H1 (cell line): ENCODE results near the gene ZSCAN29. TPM values are rescaled to one million over a fixed set of nuclear protein-coding genes. Genes with fewer than 3 reads are reported as not detected.

Source experiments
- CTCF ChIA-PET: fragments of 300-600 bp; sonication (Branson Sonifier 250); formaldehyde crosslinking; loops from one replicate; lab custom pipeline; 2021; ENCODE audit not compliant: partially characterized antibody; lab: Charles Lee
- POLR2A ChIA-PET: fragments of 300-600 bp; sonication (Branson Sonifier 250); formaldehyde crosslinking; loops from one replicate; lab custom pipeline; 2021; ENCODE audit warnings: inconsistent platforms; ENCODE audit not compliant: partially characterized antibody; lab: Charles Lee
- DNase-seq, 2 experiments: peaks; one replicate each; pipeline versions ENCODE4 v3.0.0 to v3.0.0-alpha.2; 2010 to 2022; ENCODE audit warnings: low spot score in 2 of 2, low read depth in 1 of 2, mixed read lengths in 1 of 2
- FAIRE-seq: peaks from 2 replicates; lab custom pipeline; 2011; peaks lifted over from hg19 to GRCh38; lab: Jason Lieb, UNC
- H2AFZ ChIP-seq: 2 replicates; pipeline ENCODE4 v1.8.1; 2012; ENCODE audit warnings: low read length, inconsistent platforms
- H2AK5ac ChIP-seq: 2 replicates; pipeline ENCODE4 v1.6.1; 2013; ENCODE audit warnings: low read depth, low read length
- H2BK120ac ChIP-seq: replicated peaks from 2 replicates; pipeline ENCODE3; 2013; ENCODE audit warnings: low read depth, low read length, inconsistent platforms
- H2BK12ac ChIP-seq: 2 replicates; pipeline ENCODE4 v1.6.1; 2013; ENCODE audit warnings: low read depth, low read length
- H2BK15ac ChIP-seq: 2 replicates; pipeline ENCODE4 v1.6.1; 2013; ENCODE audit warnings: low read length
- H2BK20ac ChIP-seq: 2 replicates; pipeline ENCODE4 v1.6.1; 2013; ENCODE audit warnings: low read length
- H2BK5ac ChIP-seq: 2 replicates; pipeline ENCODE4 v1.6.1; 2013; ENCODE audit warnings: low read depth, low read length
- H3K14ac ChIP-seq: 2 replicates; pipeline ENCODE4 v1.6.1; 2013; ENCODE audit warnings: inconsistent platforms; ENCODE audit not compliant: insufficient read length
- H3K18ac ChIP-seq: 2 replicates; pipeline ENCODE4 v1.6.1; 2013; ENCODE audit warnings: low read length; ENCODE audit errors: extremely low read depth
- H3K23ac ChIP-seq: 2 replicates; pipeline ENCODE4 v1.6.1; 2013; ENCODE audit warnings: inconsistent platforms; ENCODE audit not compliant: insufficient read length
- H3K23me2 ChIP-seq: 2 replicates; pipeline ENCODE4 v1.6.1; 2013; ENCODE audit warnings: low read depth, low read length
- H3K27ac ChIP-seq: 2 replicates; pipeline ENCODE4 v1.6.1; 2011; ENCODE audit warnings: low read depth, low read length, inconsistent platforms
- H3K27me3 ChIP-seq, 4 experiments: replicated peaks in 1 of 4; 1 replicate in 1 of 4; 2 replicates in 3 of 4; pipeline versions ENCODE4 v1.6.1 to v1.8.1; 2011 to 2013; ENCODE audit warnings: low read length in 3 of 4, mild to moderate bottlenecking in 3 of 4, inconsistent platforms in 2 of 4, mixed read lengths in 2 of 4, moderate library complexity in 1 of 4; ENCODE audit not compliant: control insufficient read depth in 3 of 4, insufficient read depth in 3 of 4; ENCODE audit errors: extremely low read depth in 1 of 4
- H3K36me3 ChIP-seq, 4 experiments: 2 replicates each; pipeline versions ENCODE4 v1.6.1 to v1.8.1; 2011 to 2013; ENCODE audit warnings: mild to moderate bottlenecking in 4 of 4, low read length in 3 of 4, moderate library complexity in 2 of 4, control low read depth in 1 of 4, inconsistent platforms in 1 of 4; ENCODE audit not compliant: insufficient read depth in 4 of 4, control insufficient read depth in 2 of 4
- H3K4ac ChIP-seq: replicated peaks from 2 replicates; pipeline ENCODE3; 2013; ENCODE audit warnings: low read length, low read depth, mixed read lengths, inconsistent platforms; ENCODE audit not compliant: insufficient read length
- H3K4me1 ChIP-seq, 4 experiments: replicated peaks in 1 of 4; 1 replicate in 1 of 4; 2 replicates in 3 of 4; pipeline versions ENCODE4 v1.6.1 to v1.8.1; 2011 to 2013; ENCODE audit warnings: low read length in 3 of 4, inconsistent platforms in 2 of 4, mixed read lengths in 1 of 4; ENCODE audit not compliant: insufficient read depth in 4 of 4, control insufficient read depth in 3 of 4
- H3K4me2 ChIP-seq, 2 experiments: 2 replicates each; pipeline versions ENCODE4 v1.6.1 to v1.8.1; 2011 to 2013; ENCODE audit warnings: low read depth in 2 of 2, low read length in 2 of 2, control low read depth in 1 of 2, inconsistent platforms in 1 of 2, mild to moderate bottlenecking in 1 of 2; ENCODE audit not compliant: insufficient read depth in 1 of 2
- H3K4me3 ChIP-seq, 4 experiments: fragments of 200-600, 300-600 bp in 1 of 4; sonication (generic), shearing (Covaris generic), sonication (Bioruptor Twin) in 1 of 4; 2 replicates each; pipeline versions ENCODE4 v1.5.1 to v1.8.1; 2011 to 2016; ENCODE audit warnings: low read length in 4 of 4, low read depth in 3 of 4, control low read depth in 2 of 4, inconsistent platforms in 2 of 4, mild to moderate bottlenecking in 2 of 4, mixed read lengths in 1 of 4, moderate library complexity in 1 of 4; ENCODE audit not compliant: insufficient read depth in 2 of 4; ENCODE audit errors: extremely low read depth in 1 of 4
- H3K56ac ChIP-seq: replicated peaks from 2 replicates; pipeline ENCODE3; 2013; ENCODE audit warnings: low read depth, mild to moderate bottlenecking, mixed read lengths, low read length, inconsistent platforms; ENCODE audit not compliant: insufficient read length
- H3K79me1 ChIP-seq: 2 replicates; pipeline ENCODE4 v1.6.1; 2013; ENCODE audit warnings: low read depth, low read length, control low read depth
- H3K79me2 ChIP-seq, 2 experiments: 2 replicates each; pipeline versions ENCODE4 v1.6.1 to v1.8.1; 2012 to 2013; ENCODE audit warnings: low read length in 2 of 2, mild to moderate bottlenecking in 2 of 2, inconsistent platforms in 1 of 2; ENCODE audit not compliant: insufficient read depth in 2 of 2, control insufficient read depth in 1 of 2
- H3K9ac ChIP-seq, 4 experiments: replicated peaks in 1 of 4; 1 replicate in 1 of 4; 2 replicates in 3 of 4; pipeline versions ENCODE4 v1.6.1 to v1.8.1; 2011 to 2013; ENCODE audit warnings: low read depth in 3 of 4, low read length in 3 of 4, control low read depth in 2 of 4, mild to moderate bottlenecking in 2 of 4, moderate library complexity in 2 of 4, inconsistent platforms in 1 of 4; ENCODE audit errors: extremely low read depth in 1 of 4
- H3K9me3 ChIP-seq, 2 experiments: 2 replicates each; pipeline versions ENCODE4 v1.6.1 to v1.8.1; 2012 to 2013; ENCODE audit warnings: mild to moderate bottlenecking in 2 of 2, moderate library complexity in 2 of 2, control low read depth in 1 of 2, inconsistent platforms in 1 of 2, low read depth in 1 of 2, low read length in 1 of 2, mixed read lengths in 1 of 2; ENCODE audit not compliant: insufficient read depth in 2 of 2
- H4K20me1 ChIP-seq, 2 experiments: replicated peaks in 1 of 2; 2 replicates each; pipeline versions ENCODE3 to v1.8.1; 2011 to 2013; ENCODE audit warnings: inconsistent platforms in 2 of 2, low read length in 2 of 2, mild to moderate bottlenecking in 1 of 2; ENCODE audit not compliant: insufficient read depth in 2 of 2, control insufficient read depth in 1 of 2
- H4K5ac ChIP-seq: 2 replicates; pipeline ENCODE4 v1.6.1; 2013; ENCODE audit warnings: low read length, low read depth, mixed read lengths, inconsistent platforms; ENCODE audit not compliant: insufficient read length
- H4K8ac ChIP-seq: 2 replicates; pipeline ENCODE4 v1.8.0; 2013; ENCODE audit warnings: mild to moderate bottlenecking, moderate library complexity, low read length, inconsistent platforms; ENCODE audit not compliant: insufficient read depth; ENCODE audit errors: extremely low read depth
- H4K91ac ChIP-seq: replicated peaks from 2 replicates; pipeline ENCODE3; 2013; ENCODE audit warnings: low read length, mixed read lengths, inconsistent platforms; ENCODE audit not compliant: insufficient read length
- BACH1 ChIP-seq: IDR thresholded peaks from 2 replicates; pipeline ENCODE4 v1.6.1; 2012; ENCODE audit warnings: low read length, improper control_type of control experiment
- SIRT6 ChIP-seq: IDR thresholded peaks from one replicate; pipeline ENCODE4 v1.7.1; 2012; ENCODE audit warnings: low read length, inconsistent platforms
- SP1 ChIP-seq: IDR thresholded peaks from 2 replicates; pipeline ENCODE4 v1.6.1; 2011; ENCODE audit warnings: low read depth, low read length
- TCF12 ChIP-seq: IDR thresholded peaks from 2 replicates; pipeline ENCODE4 v1.6.1; 2011; ENCODE audit warnings: low read depth, mild to moderate bottlenecking, low read length
- WGBS, 2 experiments: shearing (Covaris generic) in 1 of 2; methylation state at CpG; one replicate each; pipeline versions ENCODE4 v1.1.6 to v1.1.7; 2013 to 2015; ENCODE audit warnings: low lambda C conversion rate in 2 of 2, mixed read lengths in 2 of 2, inconsistent platforms in 1 of 2, low coverage in 1 of 2, missing lambda C conversion rate in 1 of 2; ENCODE audit not compliant: insufficient replicate concordance in 2 of 2, insufficient coverage in 1 of 2, insufficient read length in 1 of 2; ENCODE audit errors: extremely low coverage in 1 of 2, missing lambda C conversion rate in 1 of 2; 5-methylcytosine and 5-hydroxymethylcytosine counted together
- long read RNA-seq, 2 experiments: library from RNA in 1 of 2; library from capped mRNA in 1 of 2; stranded (forward); transcript quantifications; one replicate each; pipeline ENCODE4 v2.0.0, GENCODE V29; 2021; ENCODE audit warnings: inconsistent platforms in 1 of 2
- polyA minus RNA-seq, 3 experiments: library from RNA; depleted of rRNA, polyadenylated mRNA; stranded (reverse); fragments of >200 nt; gene quantifications; 1 replicate in 2 of 3; 2 replicates in 1 of 3; pipeline ENCODE4 v1.2.3, GENCODE V29; 2011
- polyA plus RNA-seq, 7 experiments: library from polyadenylated mRNA; depleted of rRNA in 3 of 7; stranded (reverse) in 5 of 7; unstranded in 2 of 7; fragments of >200 nt in 5 of 7; fragments of 200-250 nt in 2 of 7; gene quantifications; 1 replicate in 5 of 7; 2 replicates in 1 of 7; 4 replicates in 1 of 7; pipeline versions ENCODE4 v1.2.1 to v1.2.3, GENCODE V29; 2011 to 2013; ENCODE audit warnings: missing spikeins in 2 of 7, mixed read lengths in 2 of 7
- total RNA-seq: library from RNA; stranded (reverse); fragmentation: NEBNext Ultra II Directional; extraction: Animal tissue kit (Norgen Biotek cat#: 25700); gene quantifications from 2 replicates; pipeline ENCODE4 v1.2.1, GENCODE V29; 2021
- TF ChIP-seq, protein P1 (sequence below): IDR thresholded peaks from 2 replicates; pipeline ENCODE4 v1.6.1; 2012; ENCODE audit warnings: inconsistent platforms

Gene ZSCAN29
- total RNA-seq = 38.6 and 41.3 TPM in 2 replicates
- polyA plus RNA-seq (2011; rRNA removed) = 6.4 and 9.5 TPM in 2 replicates
- polyA plus RNA-seq (2011; cell fraction: cytosol; rRNA removed) = 11.7 TPM
- 19.2 TPM for polyA plus RNA-seq (2011; cell fraction: nucleus; rRNA removed)
- polyA plus RNA-seq (2012, experiment 1 of 2) = 16.9 to 21.0 TPM (median 20.4 TPM) in 4 replicates
- polyA plus RNA-seq (2012, experiment 2 of 2) = 2.2 TPM
- polyA plus RNA-seq (2013, experiment 1 of 2) = 17.6 TPM
- polyA plus RNA-seq (2013, experiment 2 of 2) = 16.6 TPM
- 13.3 and 15.8 TPM in 2 replicates for polyA minus RNA-seq (2011; rRNA and poly(A)+ RNA removed)
- 16.7 TPM for polyA minus RNA-seq (2011; cell fraction: cytosol; rRNA and poly(A)+ RNA removed)
- 21.1 TPM for polyA minus RNA-seq (2011; cell fraction: nucleus; rRNA and poly(A)+ RNA removed)
- long read RNA-seq, experiment 1, partial matches to known transcripts = 3 of 14 reads
- long read RNA-seq, experiment 1, other reads (novel, unspliced or antisense) = 10 of 14 reads
- long read RNA-seq, experiment 2, partial matches to known transcripts = 1 of 3 reads
- long read RNA-seq, experiment 2, other reads (novel, unspliced or antisense) = 2 of 3 reads

DNA sequence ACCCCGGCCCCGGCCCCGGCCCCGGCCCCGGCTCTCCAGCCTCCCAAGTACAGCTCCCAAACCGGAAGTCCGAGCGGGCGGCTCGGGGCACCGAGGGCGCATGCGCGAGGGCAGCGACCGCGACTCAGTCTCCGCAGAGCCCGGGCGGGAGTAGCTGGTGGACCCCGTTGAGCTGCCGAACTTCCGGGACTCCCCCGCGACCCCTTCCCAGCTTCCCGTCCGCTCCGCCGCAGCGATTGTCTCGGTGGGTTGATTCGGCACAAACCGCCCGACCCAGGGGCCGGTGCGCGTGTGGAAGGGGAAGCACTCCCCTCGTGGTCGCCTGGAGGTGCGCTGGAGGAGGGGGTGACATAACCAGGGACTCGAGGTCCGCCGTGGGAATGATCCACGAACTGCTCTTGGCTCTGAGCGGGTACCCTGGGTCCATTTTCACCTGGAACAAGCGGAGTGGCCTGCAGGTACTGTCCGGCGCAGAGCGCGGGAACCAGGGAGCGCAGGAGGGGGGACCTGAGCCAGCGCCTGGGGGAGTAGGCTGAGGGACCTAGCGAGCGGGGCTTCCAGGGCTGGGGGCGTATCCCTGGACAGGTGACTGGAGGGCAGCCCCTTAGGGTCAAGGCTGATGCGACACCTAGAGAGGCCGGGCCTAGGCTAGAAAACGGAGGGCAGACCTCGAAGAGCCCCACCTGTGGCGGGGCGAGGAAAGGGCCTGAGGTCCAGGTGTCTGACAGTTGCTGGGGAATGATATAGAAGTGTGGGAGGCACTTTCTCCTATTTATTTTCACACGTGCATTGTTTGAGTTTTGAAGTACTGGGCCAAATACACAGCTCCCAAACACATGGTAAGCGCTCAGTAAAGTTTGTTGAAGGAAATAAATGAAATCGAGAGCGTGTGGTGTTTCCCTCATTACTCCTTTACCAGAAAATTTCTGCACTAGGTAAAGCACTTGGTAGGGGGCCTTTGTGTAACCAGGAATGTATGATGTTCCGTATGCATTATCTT is at the start of gene ZSCAN29, which contains the start of gene TUBGCP4:
Gene ZSCAN29 (minus strand): TSS at position 69 of the 1,000 bp plus-strand sequence. CDS start 1,130 bp downstream, outside the sequence.
Gene TUBGCP4 (plus strand): TSS at position 127 of the 1,000 bp plus-strand sequence. CDS start 254 bp downstream, at position 381.
- DNase-seq = peak; percentile 73 to 93
- no peak within 1 kb of the TSS for H3K23ac ChIP-seq
- H2AK5ac ChIP-seq = no peak within 1 kb of the TSS
- peak within 1 kb of the TSS; percentile 96 for H3K4ac ChIP-seq
- peaks cover 3 to 27% (median 12%) of the 10 kb centered on the region in 4 experiments for H3K36me3 ChIP-seq
- peak within 1 kb of the TSS; percentile 82 for H2AFZ ChIP-seq
- H3K56ac ChIP-seq = peak within 1 kb of the TSS; percentile 52
- no peak within 1 kb of the TSS for H3K14ac ChIP-seq
- 3% methylated on average over 63 of the region's 66 CpGs; no CpG with 5 or more reads in 1 of the 2 experiments for WGBS, 2 experiments
- H4K5ac ChIP-seq = peak within 1 kb of the TSS; percentile 72
- H4K91ac ChIP-seq = peak within 1 kb of the TSS; percentile 52
- H2BK5ac ChIP-seq = peak within 1 kb of the TSS; percentile 61; the same call in 1 of the 2 replicates
- H3K79me2 ChIP-seq = peaks cover 4 to 39% of the 10 kb centered on the region in 2 experiments; a peak in 3 of 4 replicates
- H2BK20ac ChIP-seq = no peak within 1 kb of the TSS
- peak within 1 kb of the TSS; percentile 75; the same call in 1 of the 2 replicates for H3K27ac ChIP-seq
- peak within 1 kb of the TSS; percentile 90; the same call in 1 of the 2 replicates for H4K8ac ChIP-seq
- no peak within 1 kb of the TSS; the same call in 1 of the 2 replicates for H2BK15ac ChIP-seq
- peaks cover 11% of the 10 kb centered on the region for H3K79me1 ChIP-seq
- peak within 1 kb of the TSS; percentile 74 to 90 (median 86) for H3K9ac ChIP-seq
- peak within 1 kb of the TSS; percentile 65 for H3K18ac ChIP-seq
- H3K4me3 ChIP-seq = peak within 1 kb of the TSS; percentile 78 to 98 (median 88)
- peaks cover 6 to 8% of the 10 kb centered on the region in 2 experiments for H4K20me1 ChIP-seq
- H2BK12ac ChIP-seq = no peak within 1 kb of the TSS
- H3K4me1 ChIP-seq = peaks cover 2 to 12% (median 3%) of the 10 kb centered on the region in 4 experiments; a peak in 6 of 7 replicates
- no peaks in the 10 kb centered on the region for H3K27me3 ChIP-seq
- peak; percentile 24 for FAIRE-seq
- no peaks in the 10 kb centered on the region for H3K9me3 ChIP-seq
- CTCF ChIA-PET = interaction anchor here (0.6 to 1.6 kb wide), 12 partner anchors 7 to 171 kb away, joined by 3 to 11 read pairs (median 3); partner anchors contain the start of gene MAP1A
- H3K23me2 ChIP-seq = peaks cover 5% of the 10 kb centered on the region; the same call in 1 of the 2 replicates
- H3K4me2 ChIP-seq = peak within 1 kb of the TSS; percentile 77 to 95
- no peak within 1 kb of the TSS for H2BK120ac ChIP-seq
- POLR2A ChIA-PET = interaction anchor here (0.7 to 2.4 kb wide), 6 partner anchors 12 to 142 kb away, joined by 3 to 26 read pairs (median 3); no protein-coding TSS in a partner anchor
- TF ChIP-seq TCF12 = no peak
- no peak for TF ChIP-seq BACH1
- TF ChIP-seq SP1 = no peak
- TF ChIP-seq SIRT6 = no peak
- TF ChIP-seq, protein P1, sequence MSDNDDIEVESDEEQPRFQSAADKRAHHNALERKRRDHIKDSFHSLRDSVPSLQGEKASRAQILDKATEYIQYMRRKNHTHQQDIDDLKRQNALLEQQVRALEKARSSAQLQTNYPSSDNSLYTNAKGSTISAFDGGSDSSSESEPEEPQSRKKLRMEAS = peak; percentile 69
